ENCODE results near the gene LAMA5. TPM values are rescaled to one million over a fixed set of nuclear protein-coding genes. Genes with fewer than 3 reads are reported as not detected.

LAMA5 gene
- total RNA-seq, 1 experiment from 2014 or later: 266 TPM

- Mint-ChIP-seq H3K36me3 (ENCODE audit: insufficient read depth, unreplicated experiment) (no peaks in the 10 kb centered on the region), H3K27ac (ENCODE audit: low read depth, unreplicated experiment) (no peak overlapping the region), H3K27me3 (ENCODE audit: insufficient read depth, unreplicated experiment) (no peaks in the 10 kb centered on the region), H3K4me3 (ENCODE audit: unreplicated experiment) (no peak overlapping the region), H3K9me3 (ENCODE audit: unreplicated experiment) (no peaks in the 10 kb centered on the region), H3K4me1 (ENCODE audit: insufficient read depth, unreplicated experiment) (peaks cover 9% of the 10 kb centered on the region)
- DNase-seq (ENCODE audit: unreplicated experiment): no peak
- intact Hi-C loops (cut with micrococcal nuclease): no loop called here
- POLR2A ChIA-PET: interaction anchor here (0.7 to 1.1 kb wide), 3 partner anchors 383 to 385 kb away, joined by 3 to 5 read pairs (median 3); partner anchors contain the start of gene MRGBP
- no TSS peak for BruUV-seq (replicated peaks)
- CTCF ChIA-PET: interaction anchor here (0.6 to 2.6 kb wide), 15 partner anchors 8 to 780 kb away, joined by 3 to 17 read pairs (median 4); partner anchors contain the start of gene RBBP8NL
- no peak for TF ChIP-seq CTCF (IDR thresholded peaks at IDR 0.05; ENCODE audit: unreplicated experiment)
Observed at GRCh38 chr20:62410746-62411478, 43.8 kb upstream of the LAMA5 start.

- Mint-ChIP-seq H3K36me3 (ENCODE audit: insufficient read depth, unreplicated experiment) (no peaks in the 10 kb centered on the region), H3K4me3 (ENCODE audit: unreplicated experiment) (no peak overlapping the region), H3K27ac (ENCODE audit: low read depth, unreplicated experiment) (no peak overlapping the region), H3K27me3 (ENCODE audit: insufficient read depth, unreplicated experiment) (no peaks in the 10 kb centered on the region), H3K9me3 (ENCODE audit: unreplicated experiment) (no peaks in the 10 kb centered on the region), H3K4me1 (ENCODE audit: insufficient read depth, unreplicated experiment) (peaks cover 17% of the 10 kb centered on the region)
- intact Hi-C loops (cut with micrococcal nuclease): no loop called here
- no TSS peak for BruUV-seq (replicated peaks)
- POLR2A ChIA-PET: interaction anchor here (0.7 to 1.3 kb wide), 4 partner anchors 22 to 386 kb away, joined by 3 to 5 read pairs (median 3); partner anchors contain the start of genes MRGBP and RPS21
- CTCF ChIA-PET: interaction anchor here (0.6 to 2.6 kb wide), 28 partner anchors 9 to 780 kb away, joined by 3 to 17 read pairs (median 4); partner anchors contain the start of genes RBBP8NL and SLCO4A1
- TF ChIP-seq CTCF (IDR thresholded peaks at IDR 0.05; ENCODE audit: unreplicated experiment): no peak
- peak; percentile 36 for DNase-seq (ENCODE audit: unreplicated experiment)
Observed at GRCh38 chr20:62409931-62410745, 43.0 kb upstream of the LAMA5 start.

GRCh38 chr20:62409086-62409853 lies 42.2 kb upstream of the LAMA5 start:
- CTCF ChIA-PET: interaction anchor here (0.5 to 2.6 kb wide), 20 partner anchors 10 to 399 kb away, joined by 3 to 17 read pairs (median 4); partner anchors contain the start of gene SLCO4A1
- intact Hi-C loops (cut with micrococcal nuclease): no loop called here

More at GRCh38 chr20:62409086-62409853, 42.2 kb upstream of the LAMA5 start:
- no peak for DNase-seq (ENCODE audit: unreplicated experiment)
- H3K4me3 Mint-ChIP-seq (ENCODE audit: unreplicated experiment): no peak overlapping the region
- POLR2A ChIA-PET: interaction anchor here (1.1 to 1.3 kb wide), 3 partner anchors 21 to 387 kb away, joined by 3 read pairs; partner anchors contain the start of genes MRGBP and RPS21
- no peaks in the 10 kb centered on the region for H3K36me3 Mint-ChIP-seq (ENCODE audit: insufficient read depth, unreplicated experiment)
- BruUV-seq (replicated peaks): no TSS peak
- peaks cover 17% of the 10 kb centered on the region for H3K4me1 Mint-ChIP-seq (ENCODE audit: insufficient read depth, unreplicated experiment)
- H3K27ac Mint-ChIP-seq (ENCODE audit: low read depth, unreplicated experiment): no peak overlapping the region
- no peaks in the 10 kb centered on the region for H3K9me3 Mint-ChIP-seq (ENCODE audit: unreplicated experiment)
- no peak for TF ChIP-seq CTCF (IDR thresholded peaks at IDR 0.05; ENCODE audit: unreplicated experiment)
- no peaks in the 10 kb centered on the region for H3K27me3 Mint-ChIP-seq (ENCODE audit: insufficient read depth, unreplicated experiment)
